NT2/D1 (cell line): Measurements from ENCODE around the gene CCDC87.
"Not testable (repeated sequence)": the region's sequence is repeated elsewhere in the genome, so short reads cannot be mapped to it uniquely, and the experiment has no call there.

ENCODE experiments used
- DNase-seq: peaks from one replicate; pipeline ENCODE4 v3.0.0-alpha.2; 2011; ENCODE audit warnings: low read depth, low spot score
- H3K27me3 ChIP-seq: 2 replicates; pipeline ENCODE4 v1.6.0; 2011; ENCODE audit warnings: mild to moderate bottlenecking; ENCODE audit not compliant: insufficient read length, insufficient read depth
- H3K36me3 ChIP-seq: 2 replicates; pipeline ENCODE4 v1.6.1; 2011; ENCODE audit warnings: mild to moderate bottlenecking, low read length, mixed read lengths; ENCODE audit not compliant: insufficient read depth, insufficient read length
- H3K4me1 ChIP-seq: 2 replicates; pipeline ENCODE4 v1.5.1; 2011; ENCODE audit not compliant: insufficient read depth, insufficient read length
- H3K4me3 ChIP-seq: 2 replicates; pipeline ENCODE4 v1.5.1; 2011; ENCODE audit warnings: low read depth; ENCODE audit not compliant: insufficient read length
- H3K9ac ChIP-seq: 2 replicates; pipeline ENCODE4 v1.6.0; 2011; ENCODE audit warnings: low read depth; ENCODE audit not compliant: insufficient read length
- H3K9me3 ChIP-seq: 2 replicates; pipeline ENCODE4 v1.5.1; 2011; ENCODE audit warnings: mild to moderate bottlenecking, low read length; ENCODE audit not compliant: insufficient read depth
- SUZ12 ChIP-seq: IDR thresholded peaks from 2 replicates; pipeline ENCODE4 v1.6.1; 2011; ENCODE audit not compliant: insufficient read length, insufficient read depth; ENCODE audit errors: extremely low read depth
- YY1 ChIP-seq: IDR thresholded peaks from 2 replicates; pipeline ENCODE4 v1.6.1; 2011; ENCODE audit not compliant: insufficient read length, insufficient read depth
- ZNF274 ChIP-seq: IDR thresholded peaks from 2 replicates; pipeline ENCODE4 v1.6.1; 2011; ENCODE audit warnings: mild to moderate bottlenecking, low read depth, low read length

The CCDC87 gene

GRCh38 chr11:66592457-66593302 lies at the start of gene CCDC87, which contains the start of gene CCS:
Gene CCDC87, minus strand, starts transcription at chr11:66593063. Its CDS starts 48 bp downstream, at chr11:66593015.
Gene CCS, plus strand, starts transcription at chr11:66593185. Its CDS starts 77 bp downstream, at chr11:66593262.
- peak; percentile 94 for DNase-seq
- Histone ChIP-seq H3K27me3 (peaks cover 8% of the 10 kb centered on the region), H3K4me1 (peaks cover 8% of the 10 kb centered on the region), H3K9ac (peak within 1 kb of the TSS; percentile 82), H3K4me3 (peak within 1 kb of the TSS; percentile 69), H3K36me3 (peaks cover 16% of the 10 kb centered on the region), H3K9me3 (peaks cover 38% of the 10 kb centered on the region)
- no peak for TF ChIP-seq SUZ12
- TF ChIP-seq YY1 = no peak
- no peak for TF ChIP-seq ZNF274

GRCh38 chr11:66641834-66642233 lies 49.0 kb upstream of the CCDC87 start:
- Histone ChIP-seq H3K4me3 (peak overlapping the region; percentile 98), H3K36me3 (peaks cover 83% of the 10 kb centered on the region), H3K27me3 (no peaks in the 10 kb centered on the region), H3K9me3 (no peaks in the 10 kb centered on the region), H3K9ac (no peak overlapping the region), H3K4me1 (peaks cover 16% of the 10 kb centered on the region)
- TF ChIP-seq ZNF274 = no peak
- no peak for TF ChIP-seq SUZ12
- TF ChIP-seq YY1 = no peak
- DNase-seq = no peak

DNA sequence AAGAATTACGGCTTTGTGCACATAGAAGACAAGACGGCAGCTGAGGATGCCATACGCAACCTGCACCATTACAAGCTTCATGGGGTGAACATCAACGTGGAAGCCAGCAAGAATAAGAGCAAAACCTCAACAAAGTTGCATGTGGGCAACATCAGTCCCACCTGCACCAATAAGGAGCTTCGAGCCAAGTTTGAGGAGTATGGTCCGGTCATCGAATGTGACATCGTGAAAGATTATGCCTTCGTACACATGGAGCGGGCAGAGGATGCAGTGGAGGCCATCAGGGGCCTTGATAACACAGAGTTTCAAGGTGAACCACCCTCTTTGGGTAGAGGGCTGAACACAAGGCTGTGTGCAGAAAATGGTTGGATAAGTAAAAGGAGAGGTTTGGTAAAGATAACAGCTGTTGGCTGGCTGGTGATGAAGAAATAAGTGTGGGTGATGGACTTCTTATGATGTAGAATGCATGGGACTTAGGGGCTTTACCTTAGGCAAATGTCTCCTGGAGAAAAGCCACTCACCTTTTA lies 47.0 kb upstream of the CCDC87 start:
- peak overlapping the region; percentile 98 for H3K4me3 ChIP-seq
- H3K27me3 ChIP-seq, DNase-seq, H3K9me3 ChIP-seq: not testable (repeated sequence)
- H3K4me1 ChIP-seq = peaks cover 16% of the 10 kb centered on the region
- H3K36me3 ChIP-seq = peaks cover 76% of the 10 kb centered on the region
- peak overlapping the region; percentile 68 for H3K9ac ChIP-seq

DNA sequence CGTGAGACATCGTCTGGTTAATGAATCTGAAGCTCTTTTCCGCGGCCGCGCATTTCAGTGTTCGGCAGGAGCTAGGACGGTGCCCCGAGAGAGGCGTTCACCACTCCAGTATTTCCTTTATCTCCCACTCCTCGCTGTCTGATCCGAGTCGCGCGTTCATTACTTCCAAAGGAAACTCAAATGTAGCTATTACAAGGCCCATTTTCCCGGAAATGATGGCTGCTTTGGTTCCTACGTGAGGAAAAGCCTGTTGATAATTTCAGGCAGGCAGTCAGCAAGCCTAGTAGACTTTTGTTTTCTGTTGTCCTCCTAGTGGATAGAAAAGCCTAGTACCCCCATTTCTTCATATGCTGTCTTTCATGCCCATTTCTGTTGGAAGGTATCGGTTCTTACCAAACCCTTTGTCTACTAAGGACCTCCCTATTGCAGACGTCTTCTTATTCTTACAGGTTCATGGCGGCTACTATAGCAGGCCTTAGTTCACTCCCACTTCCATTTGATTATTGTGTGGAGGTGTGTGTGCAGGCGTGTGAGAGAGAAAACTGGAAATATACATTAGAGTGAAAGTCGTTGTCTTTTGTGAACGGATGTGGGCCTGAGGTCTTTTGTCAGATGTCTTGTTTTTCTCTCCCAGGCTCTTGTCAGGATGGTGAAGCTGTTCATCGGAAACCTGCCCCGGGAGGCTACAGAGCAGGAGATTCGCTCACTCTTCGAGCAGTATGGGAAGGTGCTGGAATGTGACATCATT lies 46.4 kb upstream of the CCDC87 start:
- Histone ChIP-seq H3K36me3 (peaks cover 76% of the 10 kb centered on the region), H3K4me1 (peaks cover 16% of the 10 kb centered on the region), H3K9ac (peak overlapping the region; percentile 100), H3K4me3 (peak overlapping the region; percentile 98), H3K9me3 (no peaks in the 10 kb centered on the region), H3K27me3 (no peaks in the 10 kb centered on the region)
- DNase-seq = no peak
- TF ChIP-seq SUZ12 (no peak), YY1 (no peak), ZNF274 (no peak)

GRCh38 chr11:66638177-66639065 lies 45.6 kb upstream of the CCDC87 start, which contains the start of gene RBM4:
Gene RBM4, plus strand, starts transcription at chr11:66638703. Its CDS starts 1,009 bp downstream, at chr11:66639712.
- peaks cover 9% of the 10 kb centered on the region for H3K4me1 ChIP-seq
- peaks cover 73% of the 10 kb centered on the region for H3K36me3 ChIP-seq
- H3K9me3 ChIP-seq = no peaks in the 10 kb centered on the region
- peak within 1 kb of the TSS; percentile 100 for H3K9ac ChIP-seq
- H3K4me3 ChIP-seq = peak within 1 kb of the TSS; percentile 98
- no peak for TF ChIP-seq ZNF274
- TF ChIP-seq YY1 = peak; percentile 85
- no peak for TF ChIP-seq SUZ12
- peak; percentile 100 for DNase-seq
- H3K27me3 ChIP-seq = no peaks in the 10 kb centered on the region

- Histone ChIP-seq H3K27me3 (no peaks in the 10 kb centered on the region), H3K36me3 (peaks cover 73% of the 10 kb centered on the region), H3K4me1 (peaks cover 4% of the 10 kb centered on the region), H3K4me3 (peak overlapping the region; percentile 98), H3K9ac (peak overlapping the region; percentile 78), H3K9me3 (no peaks in the 10 kb centered on the region)
- no peak for DNase-seq
- TF ChIP-seq SUZ12 (no peak), ZNF274 (no peak), YY1 (no peak)
These were observed 44.8 kb upstream of the CCDC87 start for GRCh38 chr11:66637557-66638176.
